ENCODE data around the gene RIT1. TPM values are rescaled to one million over a fixed set of nuclear protein-coding genes. Genes with fewer than 3 reads are reported as not detected.

RIT1 gene, protein sequence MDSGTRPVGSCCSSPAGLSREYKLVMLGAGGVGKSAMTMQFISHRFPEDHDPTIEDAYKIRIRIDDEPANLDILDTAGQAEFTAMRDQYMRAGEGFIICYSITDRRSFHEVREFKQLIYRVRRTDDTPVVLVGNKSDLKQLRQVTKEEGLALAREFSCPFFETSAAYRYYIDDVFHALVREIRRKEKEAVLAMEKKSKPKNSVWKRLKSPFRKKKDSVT
- 7.9 and 12.2 TPM in 2 replicates for total RNA-seq

DNA sequence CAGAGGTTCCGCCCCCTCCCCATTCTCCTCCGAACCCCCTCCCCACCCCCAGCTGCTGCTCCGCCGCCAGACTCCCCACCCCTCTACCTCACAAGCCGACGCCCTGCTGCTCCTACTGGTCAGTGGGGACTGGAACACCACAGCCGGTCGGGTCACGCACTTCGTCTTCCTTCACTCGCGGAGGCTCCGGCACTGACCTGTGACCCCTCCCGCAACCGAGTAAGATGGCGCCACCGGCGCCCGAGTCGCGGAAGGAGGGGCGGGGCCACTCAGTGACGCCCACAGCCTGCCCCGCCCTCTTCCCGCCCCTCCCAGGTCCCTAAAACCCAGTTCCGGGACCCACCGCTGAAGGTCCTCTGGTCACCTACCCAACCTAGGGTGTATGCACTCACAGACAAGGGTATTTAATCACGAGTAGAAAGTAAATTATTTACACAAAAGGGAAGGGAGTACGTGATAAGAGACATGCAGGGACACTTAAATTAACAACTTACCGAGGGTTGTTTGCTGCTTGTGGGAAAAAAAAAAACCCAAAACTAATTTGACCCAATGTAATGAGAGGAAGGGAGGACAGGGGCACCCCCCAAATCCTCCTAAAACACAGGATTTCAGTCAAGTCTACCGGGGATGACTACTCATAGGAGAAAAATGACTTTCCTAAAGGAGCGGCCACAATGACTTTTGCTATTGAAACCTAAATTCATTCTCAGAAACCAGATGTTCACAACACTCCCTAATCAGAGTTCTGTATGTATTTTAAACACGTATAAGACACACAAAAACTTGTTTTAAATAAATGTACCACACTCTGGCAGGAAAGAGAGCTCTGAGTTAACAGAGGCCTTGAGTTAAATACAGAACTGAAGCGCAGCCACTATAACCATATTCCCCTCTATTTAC lies at the start of gene RIT1:
TSS of gene RIT1 (minus strand) at position 194 of the 900 bp plus-strand sequence. CDS start 588 bp downstream, outside the sequence.

DNA sequence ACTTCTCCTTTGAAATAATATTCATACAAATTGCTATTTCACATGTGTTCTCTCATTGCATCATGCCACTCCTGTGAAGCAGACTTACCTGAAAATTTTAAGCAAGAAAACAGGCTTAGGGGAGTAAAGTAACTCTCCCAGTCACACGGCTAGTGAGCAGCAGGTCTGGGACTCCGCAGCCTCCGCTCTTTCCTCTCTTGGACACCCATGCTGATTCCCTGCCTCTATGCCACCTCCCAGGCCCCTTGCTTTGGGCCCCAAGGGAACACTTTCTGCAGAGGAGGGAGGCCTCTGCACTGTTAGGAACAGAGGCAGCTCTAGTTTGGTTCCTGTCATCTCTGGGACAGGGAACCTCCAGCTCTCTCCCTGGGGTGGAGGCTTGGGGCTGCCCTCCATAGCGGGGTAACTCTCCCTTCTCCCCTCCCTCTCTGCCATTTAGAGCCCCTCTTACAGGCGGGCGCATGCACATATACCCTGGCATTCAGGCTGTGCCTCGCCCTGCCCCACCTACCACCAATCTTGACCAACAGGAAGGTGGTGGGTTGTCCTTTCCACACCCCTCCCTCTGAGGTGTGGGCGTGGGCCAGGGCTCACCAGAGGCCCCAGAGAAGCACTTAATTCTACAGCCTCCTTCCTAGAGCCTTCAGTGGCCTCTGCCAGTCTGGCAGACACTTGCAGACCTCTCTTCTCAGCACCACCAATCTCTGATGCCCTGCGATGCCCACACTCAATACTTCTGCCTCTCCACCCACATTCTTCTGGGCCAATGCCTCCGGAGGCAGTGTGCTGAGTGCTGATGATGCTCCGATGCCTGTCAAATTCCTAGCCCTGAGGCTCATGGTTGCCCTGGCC lies 30.1 kb upstream of the RIT1 start, which contains the start of gene RXFP4:
TSS of gene RXFP4 (plus strand) at position 646 of the 852 bp plus-strand sequence. CDS start at position 718, 72 bp downstream.

DNA sequence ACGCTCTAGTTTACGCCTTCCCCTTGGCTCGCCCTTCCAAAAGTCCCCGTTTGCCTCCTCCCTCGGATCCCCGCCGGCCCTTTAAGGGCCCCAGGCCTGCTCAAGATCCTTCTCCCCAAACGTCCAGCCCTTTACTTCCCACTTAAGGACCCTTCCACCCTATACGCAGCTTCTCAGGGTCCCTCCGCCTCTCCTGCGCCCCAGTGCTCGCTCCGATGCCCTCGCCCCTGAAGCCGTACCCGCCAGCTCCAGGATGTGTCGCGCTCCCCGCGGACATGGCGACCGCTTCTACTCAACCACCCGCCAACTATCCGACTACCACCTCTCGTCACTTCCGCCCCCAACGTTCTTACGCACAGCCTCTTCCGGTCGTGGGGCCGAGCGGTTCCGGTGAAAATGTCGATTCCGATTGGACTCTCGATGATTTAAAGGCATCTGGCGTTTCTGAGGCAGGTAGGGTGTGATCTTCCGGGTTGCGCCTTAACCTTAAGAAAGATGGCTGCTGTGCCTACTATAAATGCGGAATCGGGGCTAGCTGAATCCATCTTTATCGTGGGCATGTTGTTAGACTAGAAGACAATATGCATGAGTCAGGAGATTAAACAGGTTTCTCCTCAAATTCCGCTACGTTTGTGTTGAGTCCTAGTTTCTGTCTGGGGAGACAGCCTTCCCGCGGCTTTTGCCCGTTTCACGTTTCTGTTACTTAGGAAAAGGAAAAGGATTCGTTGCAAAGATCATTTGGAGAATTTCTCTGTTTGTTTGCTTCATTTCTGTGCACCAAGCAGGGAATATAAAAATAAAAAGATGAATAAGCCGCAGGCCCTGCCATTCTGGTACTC lies 23.2 kb upstream of the RIT1 start, which contains the start of gene KHDC4:
TSS of gene KHDC4 (minus strand) at position 317 of the 839 bp plus-strand sequence. CDS start at position 277, 40 bp downstream.

DNA sequence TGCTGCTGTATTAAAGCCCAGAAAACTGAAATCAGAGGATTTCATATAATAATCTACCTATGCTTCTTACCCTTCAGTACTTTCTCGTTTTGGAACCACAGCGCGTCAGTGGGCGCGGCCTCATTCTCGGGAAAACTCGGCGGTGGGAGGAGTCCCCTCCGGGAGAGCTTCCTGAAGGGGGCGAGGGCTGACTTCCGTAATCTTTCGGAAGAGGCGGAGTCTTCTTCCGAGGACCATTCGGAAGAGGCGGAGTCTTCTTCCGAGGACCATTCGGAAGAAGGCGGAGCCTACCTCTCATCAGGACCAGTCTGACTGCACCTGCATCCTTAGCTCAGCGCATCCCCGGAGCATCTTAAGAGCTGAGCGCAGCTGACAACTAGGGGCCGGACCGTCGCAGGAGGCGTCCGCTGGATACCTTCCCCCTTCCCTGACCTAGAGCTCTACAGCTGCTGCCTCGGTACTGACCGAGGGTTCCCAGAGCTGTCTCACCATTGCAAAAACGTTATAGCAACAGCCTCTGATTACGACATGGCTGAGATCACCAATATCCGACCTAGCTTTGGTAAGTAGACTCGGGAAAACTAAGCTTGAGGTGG lies 51.8 kb downstream of the RIT1 start, which contains the start of gene SYT11:
TSS of gene SYT11 (plus strand) at position 334 of the 596 bp plus-strand sequence. CDS start at position 529, 195 bp downstream.

DNA sequence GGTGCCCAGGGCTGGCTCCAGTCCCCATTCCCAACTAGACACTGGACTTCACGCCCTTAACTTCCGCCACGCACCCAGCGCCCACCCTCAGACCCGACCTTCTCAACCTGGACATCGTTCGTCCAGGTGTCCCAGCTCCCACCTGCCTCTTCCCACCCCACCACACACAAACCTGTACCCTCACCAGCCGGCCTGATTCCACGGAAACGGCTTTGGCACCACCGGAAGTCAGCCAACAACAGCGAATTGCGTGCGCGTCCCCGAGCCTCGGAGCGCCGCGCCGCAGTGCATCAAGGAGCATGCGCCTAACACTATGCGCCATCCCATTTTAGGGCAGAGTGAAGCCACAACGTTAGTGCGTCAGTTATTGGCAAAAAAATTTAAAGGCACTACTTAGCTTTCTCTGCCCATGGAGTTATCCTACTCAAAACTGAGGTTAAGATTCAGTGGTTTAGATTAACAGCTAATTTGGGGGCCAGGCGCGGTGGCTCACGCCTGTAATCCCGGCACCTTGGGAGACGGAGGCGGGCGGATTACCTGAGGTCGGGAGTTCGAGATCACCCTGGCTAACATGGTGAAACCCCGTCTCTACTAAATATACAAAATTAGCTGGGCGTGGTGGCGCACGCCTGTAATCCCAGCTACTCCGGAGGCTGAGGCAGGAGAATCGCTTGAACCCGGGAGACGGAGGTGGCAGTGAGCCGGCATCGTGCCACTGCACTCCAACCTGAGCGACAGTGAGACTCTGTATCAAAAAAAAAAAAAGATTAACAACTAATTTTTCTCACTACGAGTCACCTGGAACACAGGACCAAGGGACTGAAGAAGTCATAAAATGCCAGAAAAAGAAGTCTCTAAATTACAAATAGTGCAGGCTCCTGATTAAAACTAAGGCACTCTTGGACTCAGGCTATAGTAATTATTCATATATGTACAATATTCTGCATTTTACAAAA lies 53.9 kb downstream of the RIT1 start, which contains the start of gene GON4L:
TSS of gene GON4L (minus strand) at position 240 of the 956 bp plus-strand sequence. CDS start 3,434 bp downstream, outside the sequence.

Other genes with a start within 250 kb of the RIT1 start
- 21.2 and 24.7 TPM in 2 replicates for gene YY1AP1, start 222.6 kb downstream of the RIT1 start, total RNA-seq
- 80.0 and 83.1 TPM in 2 replicates for gene DAP3, start 222.3 kb downstream of the RIT1 start, total RNA-seq
- 13.6 and 16.8 TPM in 2 replicates for gene GON4L, start 54.1 kb downstream of the RIT1 start, total RNA-seq
- 20.8 and 21.9 TPM in 2 replicates for gene SYT11, start 51.8 kb downstream of the RIT1 start, total RNA-seq
- 16.5 and 22.6 TPM in 2 replicates for gene KHDC4, start 23.1 kb upstream of the RIT1 start, total RNA-seq
- gene RXFP4, start 30.3 kb upstream of the RIT1 start, total RNA-seq = not detected in 2 replicates
- 130 and 152 TPM in 2 replicates for gene ARHGEF2, start 67.2 kb upstream of the RIT1 start, total RNA-seq
- 431 and 503 TPM in 2 replicates for gene SSR2, start 109.6 kb upstream of the RIT1 start, total RNA-seq
- 17.3 and 17.4 TPM in 2 replicates for gene UBQLN4, start 142.4 kb upstream of the RIT1 start, total RNA-seq
- 80.4 and 88.7 TPM in 2 replicates for gene LAMTOR2, start 143.4 kb upstream of the RIT1 start, total RNA-seq
- gene RAB25, start 149.8 kb upstream of the RIT1 start, total RNA-seq = 0.15 TPM in 1 of 2 replicates, not detected in the other
- gene MEX3A, start 171.1 kb upstream of the RIT1 start, total RNA-seq = 5.1 and 6.2 TPM in 2 replicates
- 888 and 901 TPM in 2 replicates for gene LMNA, start 203.4 kb upstream of the RIT1 start, total RNA-seq
- 0.67 and 0.74 TPM in 2 replicates for gene SEMA4A, start 242.2 kb upstream of the RIT1 start, total RNA-seq